Measurements from ENCODE around the gene AUTS2.

Gene AUTS2

DNA sequence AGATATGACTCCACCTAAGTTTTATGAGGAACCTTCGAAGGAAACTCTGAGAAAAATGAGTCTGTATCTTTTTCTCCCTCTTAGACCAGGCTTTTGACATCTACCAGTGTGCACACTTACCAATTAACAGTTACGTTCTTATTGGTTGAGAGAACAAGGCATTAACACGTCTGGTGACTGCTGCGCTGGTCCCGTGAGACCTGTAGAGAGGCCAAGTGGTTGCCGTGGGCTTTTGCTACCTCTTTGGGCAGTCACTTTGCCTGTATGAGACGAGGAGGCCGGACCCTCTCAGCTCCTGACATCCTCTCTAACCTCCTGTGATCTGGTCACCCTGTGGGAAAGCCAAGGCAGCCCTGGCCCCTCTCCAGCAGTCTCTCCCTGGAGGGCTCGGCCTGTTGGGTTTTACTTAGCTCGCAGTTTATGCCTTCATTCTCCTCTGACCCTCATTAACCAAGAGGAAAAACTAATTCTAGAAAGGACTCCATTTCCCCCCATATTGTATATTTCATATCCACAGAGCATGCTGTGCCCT, 1019.8 kb downstream of the AUTS2 start:
- H3K4me3 ChIP-seq (ENCODE audit: low read depth, low read length), result no peak overlapping the region
- TF ChIP-seq, protein P1, sequence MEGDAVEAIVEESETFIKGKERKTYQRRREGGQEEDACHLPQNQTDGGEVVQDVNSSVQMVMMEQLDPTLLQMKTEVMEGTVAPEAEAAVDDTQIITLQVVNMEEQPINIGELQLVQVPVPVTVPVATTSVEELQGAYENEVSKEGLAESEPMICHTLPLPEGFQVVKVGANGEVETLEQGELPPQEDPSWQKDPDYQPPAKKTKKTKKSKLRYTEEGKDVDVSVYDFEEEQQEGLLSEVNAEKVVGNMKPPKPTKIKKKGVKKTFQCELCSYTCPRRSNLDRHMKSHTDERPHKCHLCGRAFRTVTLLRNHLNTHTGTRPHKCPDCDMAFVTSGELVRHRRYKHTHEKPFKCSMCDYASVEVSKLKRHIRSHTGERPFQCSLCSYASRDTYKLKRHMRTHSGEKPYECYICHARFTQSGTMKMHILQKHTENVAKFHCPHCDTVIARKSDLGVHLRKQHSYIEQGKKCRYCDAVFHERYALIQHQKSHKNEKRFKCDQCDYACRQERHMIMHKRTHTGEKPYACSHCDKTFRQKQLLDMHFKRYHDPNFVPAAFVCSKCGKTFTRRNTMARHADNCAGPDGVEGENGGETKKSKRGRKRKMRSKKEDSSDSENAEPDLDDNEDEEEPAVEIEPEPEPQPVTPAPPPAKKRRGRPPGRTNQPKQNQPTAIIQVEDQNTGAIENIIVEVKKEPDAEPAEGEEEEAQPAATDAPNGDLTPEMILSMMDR (IDR thresholded peaks at IDR 0.05; ENCODE audit: low read depth, low read length), result no peak

DNA sequence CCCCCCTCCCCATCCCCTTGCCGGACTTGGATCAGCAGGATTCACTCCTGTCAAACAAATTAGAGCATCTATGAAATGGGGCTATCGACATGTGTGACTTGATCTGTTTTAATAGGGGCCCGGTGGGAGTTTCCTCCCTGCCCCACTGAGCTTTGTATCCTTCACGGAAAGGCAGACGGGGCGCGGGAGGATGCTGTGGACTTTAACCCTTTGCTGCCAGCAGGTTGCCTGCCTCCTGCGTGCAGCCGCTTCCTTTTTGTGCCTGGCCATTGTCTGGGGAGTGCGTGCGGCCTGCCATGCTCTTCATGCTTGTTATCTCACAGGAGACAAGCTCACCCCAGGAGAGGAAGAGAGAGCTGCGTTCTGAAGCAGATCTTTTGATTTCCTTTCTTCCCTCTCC, 1020.9 kb downstream of the AUTS2 start:
- H3K4me3 ChIP-seq (ENCODE audit: low read depth, low read length), result no peak overlapping the region
- TF ChIP-seq, protein P1 (IDR thresholded peaks at IDR 0.05; ENCODE audit: low read depth, low read length), result no peak

DNA sequence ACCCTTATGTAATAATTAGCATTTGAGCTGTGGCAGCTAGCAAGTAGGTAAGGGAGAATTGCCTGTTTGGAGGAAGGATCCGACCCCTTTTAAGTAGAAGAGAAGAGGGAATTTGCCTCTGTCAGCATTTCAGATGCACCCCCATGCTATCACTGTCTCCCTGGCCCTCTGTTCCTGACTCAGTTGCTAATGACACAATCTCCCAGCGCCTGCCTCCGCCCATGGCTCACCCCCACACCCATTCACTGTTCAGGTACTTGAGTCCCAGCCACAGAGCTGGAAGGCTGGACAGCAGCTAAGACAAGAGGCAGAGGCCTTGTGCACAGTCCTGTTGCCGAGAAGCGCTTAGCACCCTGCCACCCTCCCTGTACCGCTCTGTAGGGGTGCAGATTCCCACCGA, 1021.4 kb downstream of the AUTS2 start:
- no peak overlapping the region for H3K4me3 ChIP-seq (ENCODE audit: low read depth, low read length)
- TF ChIP-seq, protein P1 (IDR thresholded peaks at IDR 0.05; ENCODE audit: low read depth, low read length), result no peak

DNA sequence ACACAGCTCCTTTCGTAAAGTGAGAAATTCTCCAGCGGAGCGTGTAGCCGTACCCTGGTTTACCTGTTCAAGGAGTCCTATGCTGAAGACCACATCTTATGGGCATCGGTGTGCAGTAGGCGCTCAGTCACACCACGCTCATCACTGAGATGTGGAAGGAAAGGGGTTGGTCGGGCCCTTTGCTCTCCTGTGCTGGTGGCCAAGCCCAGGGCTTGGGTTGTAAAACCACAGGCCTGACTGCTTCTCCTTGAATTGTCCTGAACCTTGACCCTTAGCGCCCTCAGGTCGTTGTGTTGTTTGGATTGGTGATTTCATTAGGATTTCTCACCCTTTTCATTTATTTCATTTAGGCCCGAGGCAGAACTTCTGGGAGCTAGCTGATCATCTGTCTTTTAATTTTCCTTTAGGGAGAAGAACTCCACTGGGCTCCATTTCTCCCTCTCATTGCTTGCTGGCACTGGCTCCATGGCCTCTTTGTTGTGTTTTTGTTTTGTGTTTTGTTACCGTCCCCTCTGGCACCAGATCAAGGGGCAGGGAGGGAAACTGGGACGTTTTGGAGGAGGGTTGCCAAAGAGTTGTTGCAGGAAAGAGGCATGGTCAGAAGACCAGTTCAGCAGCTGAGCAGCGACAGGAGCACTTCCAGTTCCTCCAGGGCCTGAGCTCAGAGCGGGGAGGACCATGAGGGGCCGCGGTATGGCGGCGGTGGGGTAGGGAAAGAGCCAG, 1022.2 kb downstream of the AUTS2 start:
- TF ChIP-seq, protein P1 (IDR thresholded peaks at IDR 0.05; ENCODE audit: low read depth, low read length), result no peak
- no peak overlapping the region for H3K4me3 ChIP-seq (ENCODE audit: low read depth, low read length)

DNA sequence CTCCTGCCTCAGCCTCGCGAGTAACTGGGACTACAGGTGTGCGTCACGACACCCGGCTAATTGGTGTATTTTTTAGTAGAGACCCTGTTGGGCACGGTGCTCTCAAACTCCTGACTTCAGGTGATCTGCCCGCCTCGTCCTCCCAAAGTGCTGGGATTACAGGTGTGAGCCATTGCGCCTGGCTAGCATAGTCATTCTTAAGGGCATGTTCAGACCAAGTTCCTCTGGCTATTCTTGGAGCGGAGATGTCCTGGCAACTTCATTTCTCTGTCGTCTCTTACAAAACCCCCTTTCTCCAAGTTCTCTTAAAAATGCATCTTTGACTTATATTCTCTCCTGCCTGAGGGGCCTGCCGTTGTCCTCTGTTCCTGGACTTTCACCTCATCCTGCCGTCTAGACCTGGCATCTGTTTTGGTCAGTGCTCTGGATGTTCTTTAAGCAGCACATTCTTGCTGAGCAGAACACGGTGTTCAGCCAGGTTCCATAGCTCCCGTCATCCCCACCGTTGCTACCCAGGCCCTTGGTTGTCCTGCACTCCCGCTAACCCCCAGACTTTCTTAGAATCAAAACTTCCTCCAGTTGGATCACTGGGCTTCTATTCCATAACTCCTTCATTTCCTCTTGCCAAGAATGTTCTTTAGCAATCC, 1023.8 kb downstream of the AUTS2 start:
- TF ChIP-seq, protein P1 (IDR thresholded peaks at IDR 0.05; ENCODE audit: low read depth, low read length), result no peak
- no peak overlapping the region for H3K4me3 ChIP-seq (ENCODE audit: low read depth, low read length)

DNA sequence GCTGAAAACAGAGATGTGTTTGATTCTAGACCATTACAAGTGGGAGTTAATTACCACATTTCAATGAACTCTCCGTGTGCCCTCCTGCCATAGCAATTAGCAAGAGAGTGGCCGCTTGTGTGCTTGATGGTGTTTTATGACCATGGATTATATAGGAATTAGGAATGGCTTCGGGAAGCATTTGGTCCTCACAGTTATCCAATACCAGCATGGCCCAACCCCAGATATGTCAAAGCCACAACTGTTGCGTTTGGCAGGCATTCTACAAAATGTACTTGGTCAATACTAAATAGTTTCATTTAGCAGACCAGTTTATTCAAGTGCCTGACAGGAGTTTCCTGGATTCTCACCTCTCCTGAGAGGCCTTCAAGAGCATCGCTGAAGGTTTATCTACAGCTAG, 1024.7 kb downstream of the AUTS2 start:
- no peak overlapping the region for H3K4me3 ChIP-seq (ENCODE audit: low read depth, low read length)
- TF ChIP-seq, protein P1 (IDR thresholded peaks at IDR 0.05; ENCODE audit: low read depth, low read length), result no peak

DNA sequence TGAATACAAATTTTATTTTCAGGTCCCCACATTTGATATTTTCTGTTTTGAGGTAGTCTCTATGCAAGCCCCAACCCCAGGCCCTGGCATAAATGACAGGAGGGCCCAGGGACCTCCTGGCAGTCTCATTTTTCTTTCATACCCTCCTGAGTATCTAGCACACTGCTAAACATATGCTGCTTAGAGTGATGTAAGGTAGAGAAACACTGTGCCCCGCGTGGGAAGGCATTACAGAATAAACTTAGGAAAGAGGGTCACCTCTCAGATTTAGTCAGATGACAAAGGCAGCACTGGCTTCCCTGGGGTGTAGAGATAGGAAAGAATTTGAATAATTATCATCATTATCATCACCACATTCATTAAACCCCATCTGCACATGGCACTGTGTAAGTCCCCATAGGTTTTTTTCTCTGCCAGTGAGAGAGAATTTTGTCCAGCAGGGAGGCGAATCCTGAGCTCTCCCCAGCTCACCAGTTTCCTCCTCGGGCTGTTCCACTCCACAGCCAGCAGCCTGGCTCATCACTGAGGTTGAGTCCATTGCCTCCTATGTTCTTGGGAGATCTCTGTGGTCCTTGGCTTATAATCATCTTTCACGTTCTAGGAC, 1026.3 kb downstream of the AUTS2 start:
- TF ChIP-seq, protein P1 (IDR thresholded peaks at IDR 0.05; ENCODE audit: low read depth, low read length), result no peak
- no peak overlapping the region for H3K4me3 ChIP-seq (ENCODE audit: low read depth, low read length)
